HepG2 (cell line): ENCODE results near the gene CSNK1D. TPM values are rescaled to one million over a fixed set of nuclear protein-coding genes. Genes with fewer than 3 reads are reported as not detected.

Experiments
- DNMT1 ChIP-seq: sonication (generic); formaldehyde crosslinking; IDR thresholded peaks from 2 replicates; pipeline ENCODE4 v1.5.1; 2020; ENCODE audit warnings: mild to moderate bottlenecking, missing genetic modification reagents
- HNF4G ChIP-seq, 2 experiments: sonication (generic) in 1 of 2; formaldehyde crosslinking in 1 of 2; IDR thresholded peaks; 2 replicates each; pipeline versions ENCODE4 v1.4.0 to v1.6.1; 2011 to 2020; ENCODE audit warnings: borderline replicate concordance in 2 of 2, low read depth in 2 of 2, mild to moderate bottlenecking in 2 of 2, low read length in 1 of 2, missing genetic modification reagents in 1 of 2, moderate library complexity in 1 of 2
- NCOA5 ChIP-seq: sonication (generic); formaldehyde crosslinking; IDR thresholded peaks from 2 replicates; pipeline ENCODE4 v1.4.0; 2020; ENCODE audit warnings: missing genetic modification reagents
- PPARG ChIP-seq: conservative IDR thresholded peaks from 2 replicates; pipeline ENCODE4 v1.6.1; 2016; ENCODE audit warnings: missing biosample characterization, missing genetic modification reagents
- SSRP1 ChIP-seq: IDR thresholded peaks from 2 replicates; pipeline ENCODE4 v1.6.1; 2016; ENCODE audit warnings: control low read depth
- SYNCRIP ChIP-seq: fragments of 200-400 bp; formaldehyde crosslinking; IDR thresholded peaks from 2 replicates; pipeline ENCODE4 v1.6.1; 2018; ENCODE audit warnings: mild to moderate bottlenecking, low read depth, low read length; ENCODE audit not compliant: insufficient read depth
- polyA plus RNA-seq, 8 experiments: library from polyadenylated mRNA; depleted of rRNA in 3 of 8; stranded (reverse) in 7 of 8; unstranded in 1 of 8; fragments of >200 nt; fragmentation: Illumina TruSeq in 4 of 8; extraction: Trizol in 4 of 8; gene quantifications; 2 replicates each; pipeline versions ENCODE4 v1.2.1 to v1.2.3, GENCODE V29; 2011 to 2016; ENCODE audit warnings: low read depth in 4 of 8, missing spikeins in 1 of 8, mixed read lengths in 1 of 8; ENCODE audit not compliant: insufficient read depth in 1 of 8
- total RNA-seq, 5 experiments: library from RNA; depleted of rRNA; stranded (reverse); fragments of >200 nt; fragmentation: Illumina TruSeq; extraction: Trizol; gene quantifications; 2 replicates each; pipeline ENCODE4 v1.2.3, GENCODE V29; 2016; ENCODE audit warnings: low read depth in 1 of 5
- TF ChIP-seq, protein P1 (sequence below): sonication (generic); formaldehyde crosslinking; conservative IDR thresholded peaks from 2 replicates; pipeline ENCODE4 v1.5.0; 2020; ENCODE audit warnings: missing genetic modification reagents
- TF ChIP-seq, protein P2 (sequence below): sonication (generic); formaldehyde crosslinking; IDR thresholded peaks from 2 replicates; pipeline ENCODE4 v1.4.0; 2020; ENCODE audit warnings: mild to moderate bottlenecking, missing genetic modification reagents
- TF ChIP-seq, protein P3 (sequence below): sonication (generic); formaldehyde crosslinking; IDR thresholded peaks from 2 replicates; pipeline ENCODE4 v1.4.0; 2020; ENCODE audit warnings: missing genetic modification reagents
- TF ChIP-seq, protein P4 (sequence below): sonication (generic); formaldehyde crosslinking; IDR thresholded peaks from 2 replicates; pipeline ENCODE4 v1.8.0; 2022; ENCODE audit warnings: mild to moderate bottlenecking, missing genetic modification reagents, borderline replicate concordance

The CSNK1D gene
- total and polyA plus RNA-seq, 2 of the 13 experiments (the other 11 are each of a cell fraction or from before 2014, with no cell fraction given) = 31.5 to 128 TPM

DNA sequence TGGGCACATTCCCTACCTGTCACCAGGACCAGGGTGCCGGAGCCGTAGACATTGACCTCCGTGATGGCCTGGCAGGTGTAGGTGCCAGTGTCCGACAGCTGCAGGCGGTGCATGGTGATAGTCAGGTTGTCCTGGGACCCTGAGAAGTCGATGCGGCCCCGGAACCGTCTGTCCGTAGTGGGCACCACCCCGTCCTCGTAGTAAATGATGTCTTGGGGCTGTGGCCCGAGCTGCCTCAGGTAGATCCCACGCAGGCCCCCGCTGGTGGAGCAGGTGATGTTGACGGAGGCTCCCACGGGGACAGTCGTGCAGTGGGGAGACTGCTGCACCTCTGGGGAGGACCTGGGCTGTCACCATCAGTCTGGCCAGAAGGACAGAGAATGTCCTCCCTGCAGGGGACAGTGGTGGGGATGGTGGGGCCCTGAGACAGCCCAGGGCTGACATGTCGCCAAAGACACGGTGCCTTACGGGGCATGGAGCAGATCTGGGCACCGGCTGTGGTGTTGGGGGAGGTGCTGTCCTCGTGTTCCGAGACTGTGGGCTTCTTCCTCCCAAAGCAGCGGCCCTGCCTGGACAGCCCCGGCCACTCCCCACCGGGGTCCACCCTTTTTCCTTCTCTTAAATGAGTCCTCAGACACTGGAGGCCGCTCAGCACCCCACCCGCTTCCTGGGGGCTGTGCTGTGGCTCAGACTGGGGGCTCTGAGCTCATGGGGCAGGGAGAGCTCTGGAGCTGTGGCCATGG lies 43.3 kb upstream of the CSNK1D start (continued):
- TF ChIP-seq, protein P1, sequence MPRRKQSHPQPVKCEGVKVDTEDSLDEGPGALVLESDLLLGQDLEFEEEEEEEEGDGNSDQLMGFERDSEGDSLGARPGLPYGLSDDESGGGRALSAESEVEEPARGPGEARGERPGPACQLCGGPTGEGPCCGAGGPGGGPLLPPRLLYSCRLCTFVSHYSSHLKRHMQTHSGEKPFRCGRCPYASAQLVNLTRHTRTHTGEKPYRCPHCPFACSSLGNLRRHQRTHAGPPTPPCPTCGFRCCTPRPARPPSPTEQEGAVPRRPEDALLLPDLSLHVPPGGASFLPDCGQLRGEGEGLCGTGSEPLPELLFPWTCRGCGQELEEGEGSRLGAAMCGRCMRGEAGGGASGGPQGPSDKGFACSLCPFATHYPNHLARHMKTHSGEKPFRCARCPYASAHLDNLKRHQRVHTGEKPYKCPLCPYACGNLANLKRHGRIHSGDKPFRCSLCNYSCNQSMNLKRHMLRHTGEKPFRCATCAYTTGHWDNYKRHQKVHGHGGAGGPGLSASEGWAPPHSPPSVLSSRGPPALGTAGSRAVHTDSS (CRISPR knock-in tag) = no peak
- TF ChIP-seq SYNCRIP = no peak
- TF ChIP-seq SSRP1 (CRISPR knock-in tag) = no peak
- no peak for TF ChIP-seq PPARG
- TF ChIP-seq NCOA5 = no peak
- TF ChIP-seq DNMT1 (CRISPR knock-in tag) = peak; percentile 69; the same call in 1 of the 2 replicates
- TF ChIP-seq, protein P2, sequence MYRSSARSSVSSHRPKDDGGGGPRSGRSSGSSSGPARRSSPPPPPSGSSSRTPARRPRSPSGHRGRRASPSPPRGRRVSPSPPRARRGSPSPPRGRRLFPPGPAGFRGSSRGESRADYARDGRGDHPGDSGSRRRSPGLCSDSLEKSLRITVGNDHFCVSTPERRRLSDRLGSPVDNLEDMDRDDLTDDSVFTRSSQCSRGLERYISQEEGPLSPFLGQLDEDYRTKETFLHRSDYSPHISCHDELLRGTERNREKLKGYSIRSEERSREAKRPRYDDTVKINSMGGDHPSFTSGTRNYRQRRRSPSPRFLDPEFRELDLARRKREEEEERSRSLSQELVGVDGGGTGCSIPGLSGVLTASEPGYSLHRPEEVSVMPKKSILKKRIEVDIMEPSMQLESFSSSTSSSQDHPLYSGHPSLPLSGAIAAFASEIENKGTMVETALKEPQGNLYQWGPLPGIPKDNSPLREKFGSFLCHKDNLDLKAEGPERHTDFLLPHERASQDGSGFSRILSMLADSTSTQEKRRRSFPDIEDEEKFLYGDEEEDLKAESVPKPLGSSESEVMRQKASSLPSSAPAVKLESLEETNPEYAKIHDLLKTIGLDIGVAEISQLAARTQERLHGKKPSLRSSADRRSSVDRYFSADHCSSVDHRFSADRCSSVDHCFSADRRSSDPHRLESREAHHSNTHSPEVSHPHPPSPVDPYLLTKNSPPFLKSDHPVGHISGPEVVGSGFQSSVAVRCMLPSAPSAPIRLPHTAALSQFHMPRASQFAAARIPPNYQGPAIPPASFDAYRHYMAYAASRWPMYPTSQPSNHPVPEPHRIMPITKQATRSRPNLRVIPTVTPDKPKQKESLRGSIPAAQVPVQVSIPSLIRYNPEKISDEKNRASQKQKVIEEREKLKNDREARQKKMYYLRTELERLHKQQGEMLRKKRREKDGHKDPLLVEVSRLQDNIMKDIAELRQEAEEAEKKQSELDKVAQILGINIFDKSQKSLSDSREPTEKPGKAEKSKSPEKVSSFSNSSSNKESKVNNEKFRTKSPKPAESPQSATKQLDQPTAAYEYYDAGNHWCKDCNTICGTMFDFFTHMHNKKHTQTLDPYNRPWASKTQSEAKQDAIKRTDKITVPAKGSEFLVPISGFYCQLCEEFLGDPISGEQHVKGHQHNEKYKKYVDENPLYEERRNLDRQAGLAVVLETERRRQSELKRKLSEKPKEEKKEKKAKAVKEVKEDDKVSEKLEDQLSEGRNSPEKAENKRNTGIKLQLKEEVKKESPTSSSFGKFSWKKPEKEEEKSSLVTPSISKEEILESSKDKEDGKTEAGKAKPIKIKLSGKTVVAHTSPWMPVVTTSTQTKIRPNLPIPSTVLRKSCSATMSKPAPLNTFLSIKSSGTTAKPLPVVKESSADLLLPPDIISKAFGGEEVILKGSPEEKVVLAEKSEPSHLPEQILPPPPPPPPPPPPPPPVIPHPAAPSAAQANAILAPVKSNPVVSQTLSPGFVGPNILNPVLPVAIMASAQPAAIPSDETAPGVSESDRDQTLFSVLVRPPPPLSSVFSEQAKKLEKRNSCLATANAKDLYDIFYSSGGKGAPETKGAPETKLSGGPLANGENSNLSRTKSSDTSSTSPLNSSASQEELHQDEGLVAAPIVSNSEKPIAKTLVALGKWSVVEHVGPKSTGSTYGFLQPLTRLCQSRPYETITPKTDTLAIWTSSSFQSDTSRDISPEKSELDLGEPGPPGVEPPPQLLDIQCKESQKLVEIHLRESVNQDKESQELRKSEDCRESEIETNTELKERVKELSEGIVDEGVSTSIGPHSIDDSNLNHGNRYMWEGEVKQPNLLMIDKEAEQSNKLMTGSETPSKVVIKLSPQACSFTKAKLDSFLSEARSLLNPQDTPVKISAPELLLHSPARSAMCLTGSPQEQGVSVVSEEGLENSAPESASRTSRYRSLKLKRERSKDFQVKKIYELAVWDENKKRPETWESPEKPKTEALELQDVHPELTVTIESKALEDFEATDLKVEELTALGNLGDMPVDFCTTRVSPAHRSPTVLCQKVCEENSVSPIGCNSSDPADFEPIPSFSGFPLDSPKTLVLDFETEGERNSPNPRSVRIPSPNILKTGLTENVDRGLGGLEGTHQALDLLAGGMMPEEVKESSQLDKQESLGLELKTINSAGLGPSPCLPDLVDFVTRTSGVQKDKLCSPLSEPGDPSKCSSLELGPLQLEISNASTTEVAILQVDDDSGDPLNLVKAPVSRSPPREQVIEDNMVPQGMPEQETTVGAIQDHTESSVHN (CRISPR knock-in tag) = no peak
- TF ChIP-seq, protein P3, sequence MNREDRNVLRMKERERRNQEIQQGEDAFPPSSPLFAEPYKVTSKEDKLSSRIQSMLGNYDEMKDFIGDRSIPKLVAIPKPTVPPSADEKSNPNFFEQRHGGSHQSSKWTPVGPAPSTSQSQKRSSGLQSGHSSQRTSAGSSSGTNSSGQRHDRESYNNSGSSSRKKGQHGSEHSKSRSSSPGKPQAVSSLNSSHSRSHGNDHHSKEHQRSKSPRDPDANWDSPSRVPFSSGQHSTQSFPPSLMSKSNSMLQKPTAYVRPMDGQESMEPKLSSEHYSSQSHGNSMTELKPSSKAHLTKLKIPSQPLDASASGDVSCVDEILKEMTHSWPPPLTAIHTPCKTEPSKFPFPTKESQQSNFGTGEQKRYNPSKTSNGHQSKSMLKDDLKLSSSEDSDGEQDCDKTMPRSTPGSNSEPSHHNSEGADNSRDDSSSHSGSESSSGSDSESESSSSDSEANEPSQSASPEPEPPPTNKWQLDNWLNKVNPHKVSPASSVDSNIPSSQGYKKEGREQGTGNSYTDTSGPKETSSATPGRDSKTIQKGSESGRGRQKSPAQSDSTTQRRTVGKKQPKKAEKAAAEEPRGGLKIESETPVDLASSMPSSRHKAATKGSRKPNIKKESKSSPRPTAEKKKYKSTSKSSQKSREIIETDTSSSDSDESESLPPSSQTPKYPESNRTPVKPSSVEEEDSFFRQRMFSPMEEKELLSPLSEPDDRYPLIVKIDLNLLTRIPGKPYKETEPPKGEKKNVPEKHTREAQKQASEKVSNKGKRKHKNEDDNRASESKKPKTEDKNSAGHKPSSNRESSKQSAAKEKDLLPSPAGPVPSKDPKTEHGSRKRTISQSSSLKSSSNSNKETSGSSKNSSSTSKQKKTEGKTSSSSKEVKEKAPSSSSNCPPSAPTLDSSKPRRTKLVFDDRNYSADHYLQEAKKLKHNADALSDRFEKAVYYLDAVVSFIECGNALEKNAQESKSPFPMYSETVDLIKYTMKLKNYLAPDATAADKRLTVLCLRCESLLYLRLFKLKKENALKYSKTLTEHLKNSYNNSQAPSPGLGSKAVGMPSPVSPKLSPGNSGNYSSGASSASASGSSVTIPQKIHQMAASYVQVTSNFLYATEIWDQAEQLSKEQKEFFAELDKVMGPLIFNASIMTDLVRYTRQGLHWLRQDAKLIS (CRISPR knock-in tag) = no peak
- TF ChIP-seq, protein P4, sequence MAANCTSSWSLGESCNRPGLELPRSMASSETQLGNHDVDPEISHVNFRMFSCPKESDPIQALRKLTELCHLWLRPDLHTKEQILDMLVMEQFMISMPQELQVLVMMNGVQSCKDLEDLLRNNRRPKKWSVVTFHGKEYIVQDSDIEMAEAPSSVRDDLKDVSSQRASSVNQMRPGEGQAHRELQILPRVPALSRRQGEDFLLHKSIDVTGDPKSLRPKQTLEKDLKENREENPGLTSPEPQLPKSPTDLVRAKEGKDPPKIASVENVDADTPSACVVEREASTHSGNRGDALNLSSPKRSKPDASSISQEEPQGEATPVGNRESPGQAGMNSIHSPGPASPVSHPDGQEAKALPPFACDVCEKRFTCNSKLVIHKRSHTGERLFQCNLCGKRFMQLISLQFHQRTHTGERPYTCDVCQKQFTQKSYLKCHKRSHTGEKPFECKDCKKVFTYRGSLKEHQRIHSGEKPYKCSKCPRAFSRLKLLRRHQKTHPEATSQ (CRISPR knock-in tag) = 0 out of 2 replicates have a peak, but pooled peaks have one; percentile 33
- no peak for TF ChIP-seq HNF4G (IDR thresholded peaks at IDR 0.05; ENCODE audit: borderline replicate concordance, low read depth, low read length)
- peak; percentile 13; the same call in 1 of the 2 replicates for TF ChIP-seq HNF4G (CRISPR knock-in tag; IDR thresholded peaks at IDR 0.05; ENCODE audit: borderline replicate concordance, low read depth)
